OCI-M2 (cell line): ENCODE data around the gene ATP10A.
"Not testable (repeated sequence)": the region's sequence is repeated elsewhere in the genome, so short reads cannot be mapped to it uniquely, and the experiment has no call there.

Experiments used
- DNase-seq: peaks from one replicate; lab custom pipeline; 2025; ENCODE audit not compliant: unreplicated experiment; lab: John Stamatoyannopoulos, UW

Gene ATP10A

DNA sequence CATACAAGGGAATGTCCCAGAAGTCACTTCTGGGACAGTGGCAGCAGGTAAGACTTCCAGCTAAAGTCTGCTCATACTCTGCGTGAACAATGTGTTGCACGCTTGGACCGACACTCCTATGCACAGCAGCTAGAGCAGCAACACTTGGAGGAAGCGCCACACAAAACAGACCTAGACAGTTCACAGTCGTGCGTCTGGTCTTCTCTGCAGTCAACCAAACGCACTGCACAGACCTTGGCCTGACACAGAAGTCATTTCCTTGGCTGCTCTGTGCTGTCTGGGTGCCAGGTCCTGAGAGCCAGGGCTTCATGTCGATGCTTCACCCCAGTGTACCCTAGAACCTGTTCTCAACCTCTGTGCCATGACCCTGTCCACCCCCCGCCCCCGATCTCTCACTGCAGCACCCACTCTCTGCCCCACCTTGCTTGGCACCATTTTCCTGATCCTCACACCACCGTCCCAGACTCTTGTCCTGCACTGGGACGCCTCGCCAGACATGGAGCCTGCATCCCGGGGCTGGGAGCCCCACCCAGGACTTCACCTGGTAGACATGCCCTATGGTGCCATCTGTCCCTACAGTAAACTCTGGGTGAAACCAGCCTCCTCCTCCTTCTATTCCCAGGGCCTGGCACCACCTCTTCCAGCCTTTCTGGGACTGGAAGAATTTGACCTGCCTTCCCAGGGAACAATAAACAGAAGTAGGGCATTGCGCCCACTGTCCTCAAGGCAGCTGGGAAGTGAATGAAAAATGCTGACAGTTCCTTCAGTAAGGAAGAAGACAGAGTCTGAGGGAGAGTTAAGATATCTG is 3.1 kb downstream of the ATP10A start:
- no peak for DNase-seq

DNA sequence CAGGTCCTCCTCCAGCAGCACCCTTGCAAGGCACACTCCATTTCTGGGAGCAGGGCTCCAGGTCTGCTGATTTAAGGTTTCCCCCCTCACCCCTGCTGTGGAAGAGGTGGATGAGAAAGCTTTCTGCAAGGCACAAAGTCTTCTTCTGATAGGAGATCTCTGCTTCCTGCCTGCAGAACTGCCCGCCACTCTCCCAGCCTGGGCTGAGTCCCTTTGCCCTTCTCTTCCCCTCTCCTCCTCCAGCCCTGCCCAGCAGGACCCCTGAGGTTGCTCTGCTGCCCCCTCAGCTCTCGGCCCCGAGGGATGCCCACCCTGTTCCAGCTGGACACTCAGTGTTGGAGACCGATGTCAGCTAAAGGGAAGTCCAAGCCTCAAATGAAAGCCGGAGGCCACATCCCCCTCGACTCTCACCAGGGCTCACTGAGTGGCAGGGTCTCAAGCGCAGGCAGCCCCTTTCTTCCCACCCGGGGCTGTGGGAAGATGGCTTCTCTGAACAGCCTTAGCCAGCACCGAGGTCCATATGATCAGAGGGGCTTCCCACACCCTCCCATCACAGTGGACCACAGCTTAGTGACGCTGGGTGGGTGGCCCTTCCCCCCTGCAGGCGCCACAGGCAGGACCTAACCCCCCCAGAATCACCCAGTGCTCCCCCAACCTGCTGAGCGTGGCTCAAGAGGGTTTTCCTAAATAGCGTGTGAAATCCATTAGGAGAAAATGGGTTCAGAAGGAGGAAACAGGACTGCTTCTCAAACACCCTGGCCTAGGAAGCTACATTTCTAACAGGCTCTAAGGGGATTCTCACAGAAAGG is 4.0 kb downstream of the ATP10A start:
- no peak for DNase-seq

GRCh38 chr15:25856059-25856458 is 7.1 kb downstream of the ATP10A start:
- not testable (repeated sequence) for DNase-seq

GRCh38 chr15:25852661-25853524 is 10.2 kb downstream of the ATP10A start:
- no peak for DNase-seq

- no peak for DNase-seq
These were observed 11.1 kb downstream of the ATP10A start for GRCh38 chr15:25852027-25852426.

DNA sequence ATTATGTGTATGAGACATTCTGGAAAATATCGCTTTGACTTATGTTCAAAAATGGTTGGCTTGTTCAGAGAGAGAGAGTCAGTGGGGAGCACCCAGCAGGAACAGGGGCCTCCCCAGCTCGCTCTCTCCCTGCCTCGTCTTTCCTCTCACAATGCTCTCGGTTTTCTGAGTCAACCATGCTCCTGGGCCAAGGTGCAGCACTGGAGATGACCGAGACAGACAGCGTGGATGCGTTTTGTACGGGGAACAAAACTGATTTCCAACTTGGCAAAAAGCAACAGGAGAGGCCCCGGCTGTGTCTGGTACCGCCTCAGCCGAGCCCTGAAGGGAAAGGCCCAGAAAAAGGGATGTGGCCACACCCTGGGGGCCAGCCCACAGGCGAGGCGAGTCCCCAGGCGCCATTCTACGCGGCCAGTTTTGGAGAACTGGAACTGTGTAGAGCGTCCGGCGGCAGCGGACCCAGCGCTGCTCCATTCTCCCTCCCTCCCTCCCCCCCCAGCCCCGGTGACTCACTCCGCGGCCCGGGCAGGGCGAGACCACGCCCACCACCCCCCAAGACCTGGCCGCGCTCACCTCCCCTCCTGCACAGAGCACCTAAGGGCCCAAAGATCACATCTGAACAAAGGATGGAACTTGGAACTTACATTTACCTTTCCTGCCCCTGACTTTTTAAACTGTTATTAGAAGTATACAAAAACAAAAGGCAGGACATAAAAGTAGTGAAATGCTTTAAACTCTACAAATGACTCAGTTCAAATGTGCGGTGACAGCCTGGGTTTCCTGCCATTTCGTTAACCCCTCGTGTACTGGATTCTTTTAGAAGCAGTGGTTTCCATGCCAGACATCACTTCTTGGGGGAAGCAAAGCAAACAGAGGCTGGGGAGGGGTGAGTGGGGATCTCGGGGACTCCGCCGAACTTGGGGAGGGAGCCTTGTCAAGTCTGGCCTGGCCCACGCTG is 12.7 kb downstream of the ATP10A start:
- DNase-seq, result no peak

DNA sequence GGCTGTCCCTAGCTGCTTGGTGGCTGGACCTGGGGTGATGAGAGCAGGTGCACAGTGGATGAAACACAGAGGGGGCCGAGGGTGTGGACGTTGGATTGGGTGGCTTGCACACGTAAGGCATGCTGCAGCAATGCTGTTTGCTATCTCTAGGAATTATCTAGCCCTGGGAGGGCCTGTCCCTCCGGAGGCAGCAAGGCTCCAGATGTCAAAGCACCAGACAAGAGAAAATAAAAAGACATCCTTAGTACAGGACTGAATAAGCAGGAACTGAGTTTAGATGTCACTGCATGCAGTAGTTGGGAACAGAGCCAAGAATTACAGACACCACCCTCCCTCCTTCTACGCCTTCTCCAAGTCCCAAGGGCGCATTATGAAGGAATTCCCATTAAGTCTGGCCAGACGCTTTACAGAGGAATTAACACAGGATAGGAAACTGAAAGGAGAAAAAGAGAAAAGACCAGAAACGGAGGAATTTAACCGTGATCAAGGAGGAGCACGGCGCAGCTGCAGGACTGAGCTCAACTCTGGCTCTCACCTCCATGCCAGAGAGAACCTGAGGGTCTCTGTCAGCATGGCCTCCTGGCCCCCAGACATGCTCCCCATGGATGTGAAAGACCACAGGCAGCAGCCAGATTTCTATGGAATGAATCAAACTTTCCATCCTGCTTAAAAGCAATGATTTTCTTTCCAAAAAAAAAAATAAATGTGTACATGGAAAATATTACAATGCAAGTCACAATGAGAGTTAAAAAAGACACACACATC is 13.8 kb downstream of the ATP10A start:
- no peak for DNase-seq

- no peak for DNase-seq
These were observed 14.4 kb downstream of the ATP10A start for GRCh38 chr15:25848784-25849156.

DNA sequence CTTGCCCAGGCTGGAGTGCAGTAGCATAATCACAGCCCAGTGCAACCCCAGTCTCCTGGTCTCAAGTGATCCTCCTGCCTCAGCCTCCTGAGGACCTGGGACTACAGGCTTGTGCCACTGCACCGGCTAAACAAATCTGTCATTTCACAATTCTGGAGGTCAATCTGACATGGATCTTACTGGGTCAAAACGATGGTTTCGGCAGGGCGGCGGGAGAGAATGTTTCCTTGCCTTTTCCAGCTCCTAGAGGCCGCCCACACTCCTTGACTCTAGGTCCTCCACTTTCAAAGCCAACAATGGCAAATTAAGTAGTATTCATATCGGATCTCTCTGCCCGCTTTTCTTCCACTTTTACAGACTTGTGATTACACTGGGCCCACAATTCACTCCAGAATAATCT is 14.8 kb downstream of the ATP10A start:
- DNase-seq, result no peak

DNA sequence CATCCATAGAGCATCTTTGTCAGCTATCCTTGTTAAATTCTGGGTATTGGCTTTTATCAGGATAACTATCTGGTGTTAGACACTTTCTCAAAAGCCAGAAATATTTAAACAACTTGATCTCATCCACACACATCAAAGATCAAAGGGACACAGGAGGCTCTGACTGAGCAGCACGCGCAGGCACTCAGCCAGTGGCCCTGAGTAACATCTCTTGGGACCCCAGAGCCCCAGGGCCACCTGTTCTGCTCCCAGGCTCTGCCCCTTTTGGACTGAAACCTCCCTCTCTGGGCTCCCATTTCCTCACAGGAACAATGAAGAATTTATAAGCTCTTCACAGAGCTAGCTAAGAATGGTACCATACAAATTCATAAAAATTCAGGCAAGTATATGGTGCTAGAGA is 16.1 kb downstream of the ATP10A start:
- no peak for DNase-seq

- DNase-seq, result no peak
These were observed 16.8 kb downstream of the ATP10A start for GRCh38 chr15:25846377-25846776.

GRCh38 chr15:25844981-25845680 is 18.0 kb downstream of the ATP10A start:
- DNase-seq, result no peak

DNA sequence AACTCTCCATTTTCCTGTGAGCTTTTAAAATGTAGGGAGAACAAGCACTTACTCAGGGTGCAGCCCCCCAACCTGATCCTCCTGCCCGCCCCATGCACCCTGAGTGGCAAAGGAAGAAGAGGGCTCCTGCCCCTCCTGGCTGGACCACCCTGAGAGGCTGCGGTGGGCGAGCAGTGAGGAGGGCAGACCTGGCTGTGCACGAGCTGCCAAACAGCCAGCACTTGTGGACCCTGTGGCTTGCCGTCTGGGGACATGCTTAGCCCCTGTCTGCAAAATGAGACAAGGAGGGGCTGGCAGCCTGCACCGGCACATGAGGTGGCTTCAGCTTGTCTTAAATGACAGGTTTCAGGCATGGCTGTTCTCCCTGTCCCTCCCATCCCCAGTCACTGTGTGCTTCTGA is 18.6 kb downstream of the ATP10A start:
- no peak for DNase-seq

GRCh38 chr15:25844076-25844475 is 19.1 kb downstream of the ATP10A start:
- DNase-seq, result no peak

GRCh38 chr15:25839638-25840156 is 23.4 kb downstream of the ATP10A start:
- DNase-seq, result no peak

- no peak for DNase-seq
These were observed 24.3 kb downstream of the ATP10A start for GRCh38 chr15:25838871-25839195.

GRCh38 chr15:25838191-25838870 is 24.8 kb downstream of the ATP10A start:
- no peak for DNase-seq

DNA sequence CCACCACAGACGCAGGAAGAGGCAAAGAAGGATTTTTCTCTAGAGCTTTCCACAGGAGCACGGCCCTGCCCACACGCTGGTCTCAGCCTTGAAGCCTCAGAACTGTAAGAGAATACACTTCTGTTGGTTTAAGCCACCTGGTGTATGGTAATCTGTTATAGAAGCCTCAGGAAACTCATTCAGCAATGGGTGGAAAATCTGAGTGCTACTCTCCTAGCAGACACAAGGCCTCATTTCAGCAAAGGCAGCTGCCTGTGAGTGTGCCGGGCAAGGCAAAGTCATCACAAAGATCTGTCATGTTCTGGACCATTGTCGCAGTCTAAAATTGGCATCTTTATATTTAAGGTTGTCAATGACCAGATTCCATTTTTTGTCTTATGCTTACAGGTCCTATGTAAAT is 31.0 kb downstream of the ATP10A start:
- no peak for DNase-seq
